Glutamatergic neuron (in vitro differentiated cells): ENCODE results near the gene MTF2. TPM values are rescaled to one million over a fixed set of nuclear protein-coding genes. Genes with fewer than 3 reads are reported as not detected.

ENCODE experiments used
- DNase-seq: peaks from one replicate; pipeline ENCODE4 v3.0.0; 2022
- H3K27ac Mint-ChIP-seq: one replicate; pipeline ENCODE4 v1.8.0; 2020; ENCODE audit warnings: mild to moderate bottlenecking, mixed read lengths, inconsistent platforms; ENCODE audit not compliant: unreplicated experiment
- H3K27me3 Mint-ChIP-seq: one replicate; pipeline ENCODE4 v1.8.0; 2020; ENCODE audit warnings: mild to moderate bottlenecking, moderate library complexity, mixed read lengths, inconsistent platforms; ENCODE audit not compliant: unreplicated experiment
- H3K36me3 Mint-ChIP-seq: one replicate; pipeline ENCODE4 v1.8.0; 2020; ENCODE audit warnings: mild to moderate bottlenecking, mixed read lengths, inconsistent platforms; ENCODE audit not compliant: unreplicated experiment
- H3K4me1 Mint-ChIP-seq: one replicate; pipeline ENCODE4 v1.8.0; 2020; ENCODE audit warnings: mild to moderate bottlenecking, low read depth, mixed read lengths, inconsistent platforms; ENCODE audit not compliant: unreplicated experiment
- H3K4me3 Mint-ChIP-seq: one replicate; pipeline ENCODE4 v1.8.0; 2020; ENCODE audit warnings: mild to moderate bottlenecking, mixed read lengths, inconsistent platforms; ENCODE audit not compliant: unreplicated experiment
- H3K9me3 Mint-ChIP-seq: one replicate; pipeline ENCODE4 v1.8.0; 2020; ENCODE audit warnings: mild to moderate bottlenecking, moderate library complexity, mixed read lengths, inconsistent platforms; ENCODE audit not compliant: unreplicated experiment
- CTCF ChIP-seq: fragments of 200-600 bp; sonication (generic); IDR thresholded peaks from one replicate; pipeline ENCODE4 v1.5.0; 2021; ENCODE audit not compliant: partially characterized antibody, unreplicated experiment
- total RNA-seq: library from RNA; stranded (reverse); fragmentation: NEBNext Ultra II Directional; extraction: Animal tissue kit (Norgen Biotek cat#: 25700); gene quantifications from one replicate; pipeline ENCODE4 v1.2.1, GENCODE V29; 2021; ENCODE audit not compliant: unreplicated experiment

The MTF2 gene
- total RNA-seq, 1 donor from 2014 or later = 129 TPM

- TF ChIP-seq CTCF = peak; percentile 18
- H3K4me1 Mint-ChIP-seq = peaks cover 8% of the 10 kb centered on the region
- H3K36me3 Mint-ChIP-seq = no peaks in the 10 kb centered on the region
Measured at GRCh38 chr1:93061895-93062792, 16.9 kb upstream of the MTF2 start.

GRCh38 chr1:93076268-93076667 is 2.8 kb upstream of the MTF2 start:
- Mint-ChIP-seq H3K27ac (no peak overlapping the region), H3K9me3 (peaks cover 15% of the 10 kb centered on the region), H3K4me1 (peaks cover 3% of the 10 kb centered on the region), H3K36me3 (no peaks in the 10 kb centered on the region), H3K27me3 (peaks cover 13% of the 10 kb centered on the region), H3K4me3 (no peak overlapping the region)
- no peak for TF ChIP-seq CTCF
- DNase-seq = no peak

More at GRCh38 chr1:93061895-93062792, 16.9 kb upstream of the MTF2 start:
- H3K4me3 Mint-ChIP-seq = no peak overlapping the region
- H3K9me3 Mint-ChIP-seq = no peaks in the 10 kb centered on the region
- DNase-seq = peak; percentile 36
- H3K27ac Mint-ChIP-seq = peak overlapping the region; percentile 62
- no peaks in the 10 kb centered on the region for H3K27me3 Mint-ChIP-seq

GRCh38 chr1:93078203-93078602 is 880 bp upstream of the MTF2 start:
- TF ChIP-seq CTCF = no peak
- Mint-ChIP-seq H3K27ac (peak overlapping the region; percentile 99), H3K4me1 (peaks cover 3% of the 10 kb centered on the region), H3K36me3 (peaks cover 5% of the 10 kb centered on the region), H3K27me3 (peaks cover 10% of the 10 kb centered on the region), H3K4me3 (peak overlapping the region; percentile 99), H3K9me3 (peaks cover 15% of the 10 kb centered on the region)
- DNase-seq = no peak

GRCh38 chr1:93078638-93078985 is 471 bp upstream of the MTF2 start:
- Mint-ChIP-seq H3K27me3 (peaks cover 10% of the 10 kb centered on the region), H3K4me1 (peaks cover 3% of the 10 kb centered on the region), H3K9me3 (peaks cover 15% of the 10 kb centered on the region), H3K27ac (peak overlapping the region; percentile 99), H3K4me3 (peak overlapping the region; percentile 99), H3K36me3 (peaks cover 9% of the 10 kb centered on the region)
- no peak for TF ChIP-seq CTCF
- no peak for DNase-seq

GRCh38 chr1:93079685-93080141 is 630 bp downstream of the MTF2 start:
- peak overlapping the region; percentile 99 for H3K27ac Mint-ChIP-seq
- H3K27me3 Mint-ChIP-seq = peaks cover 10% of the 10 kb centered on the region
- peak overlapping the region; percentile 99 for H3K4me3 Mint-ChIP-seq
- DNase-seq = peak; percentile 49
- no peak for TF ChIP-seq CTCF
- peaks cover 14% of the 10 kb centered on the region for H3K36me3 Mint-ChIP-seq
- H3K4me1 Mint-ChIP-seq = peaks cover 3% of the 10 kb centered on the region
- peaks cover 15% of the 10 kb centered on the region for H3K9me3 Mint-ChIP-seq
